HL-60 (cell line): ENCODE results near the gene CPAMD8.

Source experiments
- DNase-seq, 2 experiments: peaks; one replicate each; pipeline ENCODE4 v3.0.0-alpha.2; 2010 to 2020; ENCODE audit warnings: low read depth in 1 of 2, low spot score in 1 of 2
- H3K27ac ChIP-seq: fragments of 250-450 bp; sonication (Bioruptor Pico); replicated peaks from 2 replicates; pipeline ENCODE4 v1.5.1; 2020; ENCODE audit warnings: mild to moderate bottlenecking, moderate library complexity
- H3K27me3 ChIP-seq: fragments of 250-450 bp; sonication (Bioruptor Pico); 2 replicates; pipeline ENCODE4 v1.5.1; 2021; ENCODE audit warnings: mild to moderate bottlenecking, moderate library complexity; ENCODE audit not compliant: insufficient read depth, poor library complexity, severe bottlenecking
- H3K4me3 ChIP-seq: replicated peaks from 2 replicates; pipeline ENCODE4 v1.5.1; 2011; ENCODE audit warnings: mild to moderate bottlenecking, control low read depth, low read length; ENCODE audit not compliant: insufficient read depth
- CTCF ChIP-seq: IDR thresholded peaks from one replicate; pipeline ENCODE4 v1.5.1; 2011; ENCODE audit warnings: low read length, control low read depth, inconsistent platforms; ENCODE audit not compliant: insufficient read depth
- GABPA ChIP-seq: IDR thresholded peaks from 2 replicates; pipeline ENCODE4 v1.6.1; 2012; ENCODE audit warnings: low read depth
- POLR2AphosphoS5 ChIP-seq: IDR thresholded peaks from 2 replicates; pipeline ENCODE4 v1.6.1; 2012; ENCODE audit warnings: low read depth
- REST ChIP-seq: IDR thresholded peaks from 2 replicates; pipeline ENCODE4 v1.6.1; 2012; ENCODE audit warnings: low read depth; ENCODE audit not compliant: insufficient replicate concordance
- SPI1 ChIP-seq: IDR thresholded peaks from 2 replicates; pipeline ENCODE4 v1.6.1; 2012; ENCODE audit warnings: low read depth, mild to moderate bottlenecking, borderline replicate concordance

Gene CPAMD8

GRCh38 chr19:16883522-16883921, 143.1 kb downstream of the CPAMD8 start:
- DNase-seq: no peak
- no peaks in the 10 kb centered on the region for H3K27me3 ChIP-seq
- no peak overlapping the region for H3K27ac ChIP-seq
- no peak overlapping the region for H3K4me3 ChIP-seq
- TF ChIP-seq CTCF: no peak
- TF ChIP-seq GABPA: no peak
- TF ChIP-seq SPI1: no peak
- TF ChIP-seq POLR2AphosphoS5: no peak
- TF ChIP-seq REST: no peak

GRCh38 chr19:16882146-16882545, 144.5 kb downstream of the CPAMD8 start:
- Histone ChIP-seq H3K27ac (no peak overlapping the region), H3K4me3 (no peak overlapping the region), H3K27me3 (no peaks in the 10 kb centered on the region)
- DNase-seq: no peak
- TF ChIP-seq CTCF: no peak
- no peak for TF ChIP-seq REST
- no peak for TF ChIP-seq SPI1
- no peak for TF ChIP-seq GABPA
- no peak for TF ChIP-seq POLR2AphosphoS5

- TF ChIP-seq SPI1: no peak
- no peak for TF ChIP-seq POLR2AphosphoS5
- TF ChIP-seq CTCF: no peak
- TF ChIP-seq GABPA: no peak
- TF ChIP-seq REST: no peak
- no peak overlapping the region for H3K27ac ChIP-seq
- no peaks in the 10 kb centered on the region for H3K27me3 ChIP-seq
- H3K4me3 ChIP-seq: no peak overlapping the region
- DNase-seq: no peak
These were observed 145.6 kb downstream of the CPAMD8 start for GRCh38 chr19:16880884-16881554.
